ENCODE results near the gene CNTNAP5. TPM values are rescaled to one million over a fixed set of nuclear protein-coding genes. Genes with fewer than 3 reads are reported as not detected.

CNTNAP5 gene
- total RNA-seq, 1 donor, result not detected

GRCh38 chr2:124213977-124214587 is 189.0 kb downstream of the CNTNAP5 start:
- DNase-seq (ENCODE audit: low read depth), result no peak
- no peak overlapping the region for H3K4me3 ChIP-seq (ENCODE audit: low read depth, low read length)
- TF ChIP-seq, protein P1, sequence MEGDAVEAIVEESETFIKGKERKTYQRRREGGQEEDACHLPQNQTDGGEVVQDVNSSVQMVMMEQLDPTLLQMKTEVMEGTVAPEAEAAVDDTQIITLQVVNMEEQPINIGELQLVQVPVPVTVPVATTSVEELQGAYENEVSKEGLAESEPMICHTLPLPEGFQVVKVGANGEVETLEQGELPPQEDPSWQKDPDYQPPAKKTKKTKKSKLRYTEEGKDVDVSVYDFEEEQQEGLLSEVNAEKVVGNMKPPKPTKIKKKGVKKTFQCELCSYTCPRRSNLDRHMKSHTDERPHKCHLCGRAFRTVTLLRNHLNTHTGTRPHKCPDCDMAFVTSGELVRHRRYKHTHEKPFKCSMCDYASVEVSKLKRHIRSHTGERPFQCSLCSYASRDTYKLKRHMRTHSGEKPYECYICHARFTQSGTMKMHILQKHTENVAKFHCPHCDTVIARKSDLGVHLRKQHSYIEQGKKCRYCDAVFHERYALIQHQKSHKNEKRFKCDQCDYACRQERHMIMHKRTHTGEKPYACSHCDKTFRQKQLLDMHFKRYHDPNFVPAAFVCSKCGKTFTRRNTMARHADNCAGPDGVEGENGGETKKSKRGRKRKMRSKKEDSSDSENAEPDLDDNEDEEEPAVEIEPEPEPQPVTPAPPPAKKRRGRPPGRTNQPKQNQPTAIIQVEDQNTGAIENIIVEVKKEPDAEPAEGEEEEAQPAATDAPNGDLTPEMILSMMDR (IDR thresholded peaks at IDR 0.05; ENCODE audit: insufficient read depth, low read depth, low read length), result no peak

- no peak overlapping the region for H3K4me3 ChIP-seq (ENCODE audit: low read depth, low read length)
- TF ChIP-seq, protein P1 (IDR thresholded peaks at IDR 0.05; ENCODE audit: insufficient read depth, low read depth, low read length), result no peak
- no peak for DNase-seq (ENCODE audit: low read depth)
These were observed 221.1 kb downstream of the CNTNAP5 start for GRCh38 chr2:124246170-124246569.

- DNase-seq (ENCODE audit: low read depth), result no peak
- no peak overlapping the region for H3K4me3 ChIP-seq (ENCODE audit: low read depth, low read length)
- TF ChIP-seq, protein P1 (IDR thresholded peaks at IDR 0.05; ENCODE audit: insufficient read depth, low read depth, low read length), result no peak
These were observed 223.3 kb downstream of the CNTNAP5 start for GRCh38 chr2:124248386-124248785.

GRCh38 chr2:124250433-124250832 is 225.3 kb downstream of the CNTNAP5 start:
- DNase-seq (ENCODE audit: low read depth), result no peak
- no peak overlapping the region for H3K4me3 ChIP-seq (ENCODE audit: low read depth, low read length)
- TF ChIP-seq, protein P1 (IDR thresholded peaks at IDR 0.05; ENCODE audit: insufficient read depth, low read depth, low read length), result no peak

DNA sequence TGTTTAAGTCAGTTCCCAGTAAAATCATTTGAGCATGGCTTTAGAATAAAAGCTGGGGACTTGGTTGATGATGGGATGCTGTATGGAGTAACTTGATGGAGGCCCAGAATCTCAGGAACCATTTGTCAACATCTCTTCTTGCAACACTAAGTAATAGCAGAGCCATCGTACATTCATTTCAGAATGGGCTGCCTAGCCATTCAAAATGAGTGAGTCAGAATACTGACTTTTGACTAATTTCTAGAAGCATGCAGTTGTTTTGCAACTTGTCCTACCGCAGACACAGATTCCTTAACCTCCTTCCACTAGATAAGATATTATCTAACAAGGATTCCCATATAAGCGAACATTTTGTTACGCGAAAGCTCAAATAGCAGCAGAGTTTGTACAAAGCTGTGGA is 229.5 kb downstream of the CNTNAP5 start:
- DNase-seq (ENCODE audit: low read depth), result peak; percentile 72
- TF ChIP-seq, protein P1 (IDR thresholded peaks at IDR 0.05; ENCODE audit: insufficient read depth, low read depth, low read length), result no peak

GRCh38 chr2:124257120-124257519 is 232.0 kb downstream of the CNTNAP5 start:
- DNase-seq (ENCODE audit: low read depth), result no peak
- TF ChIP-seq, protein P1 (IDR thresholded peaks at IDR 0.05; ENCODE audit: insufficient read depth, low read depth, low read length), result no peak
- no peak overlapping the region for H3K4me3 ChIP-seq (ENCODE audit: low read depth, low read length)

More for the DNA sequence above, 229.5 kb downstream of the CNTNAP5 start:
- no peak overlapping the region for H3K4me3 ChIP-seq (ENCODE audit: low read depth, low read length)
